ENCODE results near the gene CNOT3. TPM values are rescaled to one million over a fixed set of nuclear protein-coding genes. Genes with fewer than 3 reads are reported as not detected.

CNOT3 gene
- polyA plus RNA-seq, 4 donors: 24.4 to 37.4 (median 28.5) TPM

DNA sequence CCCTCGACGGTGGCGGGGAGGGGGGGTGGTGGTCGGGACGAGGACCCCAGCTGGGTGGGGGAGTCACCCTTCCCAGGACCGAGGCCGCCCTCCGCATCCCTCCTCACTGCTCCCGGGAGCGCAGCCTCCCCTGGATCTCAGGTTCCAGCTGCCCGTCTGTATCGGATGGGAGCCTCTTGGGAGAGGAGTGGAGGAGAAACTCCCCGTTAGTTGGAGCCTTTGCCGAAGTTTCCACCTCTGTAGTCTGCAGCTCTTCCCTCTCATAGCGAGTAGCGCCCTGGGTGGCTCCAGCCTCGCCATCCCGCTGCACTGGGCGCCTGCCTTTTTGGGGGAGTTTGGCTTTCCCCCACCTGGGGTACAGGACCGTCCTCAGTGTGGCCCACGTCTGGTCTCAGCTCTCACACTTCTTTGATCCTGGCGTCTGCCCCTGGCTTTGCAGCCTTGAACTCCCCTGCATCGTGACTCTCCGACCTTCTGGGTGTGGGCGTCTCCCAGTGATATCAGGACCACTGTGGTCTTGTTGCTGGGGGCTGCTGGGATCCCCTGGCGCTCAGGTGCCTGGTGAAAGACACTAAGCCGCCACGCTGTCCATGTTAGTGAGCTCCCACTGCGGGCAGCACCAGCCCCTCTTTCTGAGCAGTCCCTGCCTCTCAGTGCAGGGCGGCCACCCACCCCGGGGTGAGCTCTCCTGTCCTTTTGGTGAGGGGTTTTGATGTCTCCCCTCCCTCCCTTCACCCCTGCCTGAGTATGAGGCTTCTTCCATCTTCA, 1.1 kb downstream of the CNOT3 start:
- no peaks in the 10 kb centered on the region for H3K27me3 ChIP-seq (ENCODE audit: control insufficient read depth in 3 of 3, insufficient read depth in 3 of 3, low read length in 3 of 3)
- H3K9me3 ChIP-seq (ENCODE audit: control insufficient read depth in 2 of 2, insufficient read depth in 1 of 2, low read depth in 1 of 2, low read length in 1 of 2): no peaks in the 10 kb centered on the region
- peaks cover 0 to 46% (median 7%) of the 10 kb centered on the region in 3 donors for H3K36me3 ChIP-seq (ENCODE audit: control insufficient read depth in 3 of 3, insufficient read depth in 2 of 3, low read depth in 1 of 3, low read length in 3 of 3)
- DNase-seq: no peak
- no peak for FAIRE-seq
- H3K27ac ChIP-seq (ENCODE audit: low read depth in 1 of 3, low read length in 2 of 3): no peak overlapping the region
- peaks cover 0 to 25% (median 6%) of the 10 kb centered on the region in 3 donors for H3K4me1 ChIP-seq (ENCODE audit: control insufficient read depth in 3 of 3, insufficient read depth in 2 of 3, low read depth in 1 of 3, low read length in 2 of 3)
- WGBS, 3 donors: 22 to 26% (median 25%) methylated on average over 28 to 31 of the region's 31 CpGs
- H3K4me3 ChIP-seq (ENCODE audit: low read depth in 1 of 3, low read length in 3 of 3): peak overlapping the region; percentile 83 to 100 (median 97)

GRCh38 chr19:54141356-54141755, 3.8 kb downstream of the CNOT3 start:
- DNase-seq (no peak), FAIRE-seq (no peak)
- WGBS, 3 donors: 83 to 93% (median 86%) methylated on average over 3 of the region's 3 CpGs
- Histone ChIP-seq H3K4me1 (ENCODE audit: control insufficient read depth in 3 of 3, insufficient read depth in 2 of 3, low read depth in 1 of 3, low read length in 2 of 3) (peaks cover 0 to 25% (median 6%) of the 10 kb centered on the region in 3 donors), H3K27me3 (ENCODE audit: control insufficient read depth in 3 of 3, insufficient read depth in 3 of 3, low read length in 3 of 3) (no peaks in the 10 kb centered on the region), H3K9me3 (ENCODE audit: control insufficient read depth in 2 of 2, insufficient read depth in 1 of 2, low read depth in 1 of 2, low read length in 1 of 2) (no peaks in the 10 kb centered on the region), H3K4me3 (ENCODE audit: low read depth in 1 of 3, low read length in 3 of 3) (no peak overlapping the region), H3K27ac (ENCODE audit: low read depth in 1 of 3, low read length in 2 of 3) (no peak overlapping the region), H3K36me3 (ENCODE audit: control insufficient read depth in 3 of 3, insufficient read depth in 2 of 3, low read depth in 1 of 3, low read length in 3 of 3) (peaks cover 13 to 73% (median 26%) of the 10 kb centered on the region in 3 donors)

DNA sequence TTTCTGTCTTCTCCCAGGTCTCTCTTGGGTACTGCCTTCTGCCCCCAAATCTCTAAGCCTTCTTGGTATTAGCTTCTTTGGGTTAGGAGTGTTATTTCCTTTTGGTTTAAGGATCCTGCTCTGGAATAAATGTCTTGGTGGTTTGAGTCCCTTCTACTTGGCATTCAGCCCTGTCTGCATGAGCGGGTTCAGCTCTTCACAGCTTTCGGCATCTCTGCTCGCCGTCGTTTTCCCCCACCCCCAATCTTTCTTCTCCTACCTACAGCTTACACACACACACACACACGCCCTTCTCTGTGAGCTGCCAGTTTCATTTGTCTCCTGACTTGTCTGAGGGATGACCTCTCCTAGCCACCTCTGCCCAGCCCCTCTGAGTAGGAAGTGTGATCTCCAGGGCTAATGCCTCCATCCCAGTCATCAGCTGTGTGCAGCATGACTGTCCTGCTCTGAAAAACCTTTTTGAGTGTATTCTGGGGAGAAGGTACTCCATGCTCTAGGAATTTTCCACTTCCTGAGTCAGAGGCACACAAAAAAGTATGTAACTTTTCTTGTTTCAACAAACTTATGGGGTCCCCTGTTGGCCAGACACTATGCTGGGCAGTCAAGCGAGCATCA, 4.7 kb downstream of the CNOT3 start:
- H3K36me3 ChIP-seq (ENCODE audit: control insufficient read depth in 3 of 3, insufficient read depth in 2 of 3, low read depth in 1 of 3, low read length in 3 of 3): peaks cover 13 to 82% (median 34%) of the 10 kb centered on the region in 3 donors
- no peak overlapping the region for H3K27ac ChIP-seq (ENCODE audit: low read depth in 1 of 3, low read length in 2 of 3)
- DNase-seq (no peak), FAIRE-seq (no peak)
- 71 to 86% (median 84%) methylated on average over 7 of the region's 7 CpGs for WGBS, 3 donors
- H3K4me1 ChIP-seq (ENCODE audit: control insufficient read depth in 3 of 3, insufficient read depth in 2 of 3, low read depth in 1 of 3, low read length in 2 of 3): peaks cover 0 to 25% (median 6%) of the 10 kb centered on the region in 3 donors
- H3K4me3 ChIP-seq (ENCODE audit: low read depth in 1 of 3, low read length in 3 of 3): no peak overlapping the region
- H3K27me3 ChIP-seq (ENCODE audit: control insufficient read depth in 3 of 3, insufficient read depth in 3 of 3, low read length in 3 of 3): no peaks in the 10 kb centered on the region
- no peaks in the 10 kb centered on the region for H3K9me3 ChIP-seq (ENCODE audit: control insufficient read depth in 2 of 2, insufficient read depth in 1 of 2, low read depth in 1 of 2, low read length in 1 of 2)

DNA sequence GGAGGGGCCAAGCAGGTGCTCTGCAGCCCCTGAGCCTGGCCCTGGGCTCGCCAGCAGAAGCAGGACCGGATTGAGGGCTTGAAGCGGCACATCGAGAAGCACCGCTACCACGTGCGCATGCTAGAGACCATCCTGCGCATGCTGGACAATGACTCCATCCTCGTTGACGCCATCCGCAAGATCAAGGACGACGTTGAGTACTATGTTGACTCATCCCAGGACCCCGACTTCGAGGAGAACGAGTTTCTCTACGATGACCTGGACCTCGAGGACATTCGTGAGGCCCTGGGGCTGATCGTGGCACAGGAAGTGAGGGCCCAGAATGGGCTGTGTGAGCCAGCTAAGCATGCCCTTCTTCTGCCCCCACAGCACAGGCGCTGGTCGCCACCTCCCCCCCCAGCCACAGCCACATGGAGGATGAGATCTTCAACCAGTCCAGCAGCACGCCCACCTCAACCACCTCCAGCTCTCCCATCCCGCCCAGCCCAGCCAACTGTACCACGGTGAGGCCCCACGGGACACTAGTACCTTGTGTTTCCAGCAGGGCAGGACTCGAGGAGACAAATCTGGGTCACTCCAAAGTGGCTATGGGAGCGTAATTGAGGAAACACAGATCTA, 8.1 kb downstream of the CNOT3 start:
- H3K9me3 ChIP-seq (ENCODE audit: control insufficient read depth in 2 of 2, insufficient read depth in 1 of 2, low read depth in 1 of 2, low read length in 1 of 2): no peaks in the 10 kb centered on the region
- peaks cover 30 to 93% (median 52%) of the 10 kb centered on the region in 3 donors for H3K36me3 ChIP-seq (ENCODE audit: control insufficient read depth in 3 of 3, insufficient read depth in 2 of 3, low read depth in 1 of 3, low read length in 3 of 3)
- FAIRE-seq (no peak), DNase-seq (no peak)
- H3K27ac ChIP-seq (ENCODE audit: low read depth in 1 of 3, low read length in 2 of 3): no peak overlapping the region
- WGBS, 3 donors: 92% methylated on average over 28 of the region's 28 CpGs
- peaks cover 0 to 10% (median 0%) of the 10 kb centered on the region in 3 donors for H3K4me1 ChIP-seq (ENCODE audit: control insufficient read depth in 3 of 3, insufficient read depth in 2 of 3, low read depth in 1 of 3, low read length in 2 of 3)
- H3K27me3 ChIP-seq (ENCODE audit: control insufficient read depth in 3 of 3, insufficient read depth in 3 of 3, low read length in 3 of 3): no peaks in the 10 kb centered on the region
- no peak overlapping the region for H3K4me3 ChIP-seq (ENCODE audit: low read depth in 1 of 3, low read length in 3 of 3)

DNA sequence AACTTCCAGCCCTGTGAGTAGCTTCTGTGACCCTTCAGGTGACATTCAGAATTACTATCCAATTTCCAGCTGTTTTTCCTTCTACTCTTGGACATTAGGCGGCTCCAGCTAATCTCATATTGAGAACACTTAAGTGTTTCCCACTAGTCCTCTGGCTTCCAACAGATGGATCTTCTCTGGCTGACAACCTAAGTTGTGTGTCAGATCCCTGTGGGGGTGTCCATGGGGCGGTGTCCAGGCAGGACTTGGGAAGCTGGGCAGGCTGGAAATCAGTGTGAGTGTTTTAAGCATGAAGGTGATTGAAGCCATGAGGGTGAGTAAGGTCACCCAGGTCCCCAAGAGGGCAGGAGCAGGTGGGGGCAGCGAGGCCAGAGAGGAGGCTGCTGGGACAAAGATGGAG, 10.1 kb downstream of the CNOT3 start:
- 77 to 94% (median 88%) methylated on average over 3 of the region's 3 CpGs for WGBS, 3 donors

DNA sequence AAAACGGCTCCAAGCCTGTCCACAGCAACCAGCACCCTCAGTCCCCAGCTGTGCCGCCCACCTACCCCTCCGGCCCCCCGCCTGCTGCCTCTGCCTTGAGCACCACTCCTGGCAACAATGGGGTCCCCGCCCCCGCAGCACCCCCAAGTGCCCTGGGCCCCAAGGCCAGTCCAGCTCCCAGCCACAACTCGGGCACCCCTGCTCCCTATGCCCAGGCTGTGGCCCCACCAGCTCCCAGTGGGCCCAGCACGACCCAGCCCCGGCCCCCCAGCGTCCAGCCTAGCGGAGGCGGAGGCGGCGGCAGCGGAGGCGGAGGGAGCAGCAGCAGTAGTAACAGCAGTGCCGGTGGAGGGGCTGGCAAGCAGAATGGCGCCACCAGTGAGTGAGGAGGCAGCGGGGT, 10.6 kb downstream of the CNOT3 start:
- 82 to 96% (median 94%) methylated on average over 17 to 19 of the region's 19 CpGs for WGBS, 3 donors
- Histone ChIP-seq H3K9me3 (ENCODE audit: control insufficient read depth in 2 of 2, insufficient read depth in 1 of 2, low read depth in 1 of 2, low read length in 1 of 2) (no peaks in the 10 kb centered on the region), H3K27ac (ENCODE audit: low read depth in 1 of 3, low read length in 2 of 3) (no peak overlapping the region), H3K4me1 (ENCODE audit: control insufficient read depth in 3 of 3, insufficient read depth in 2 of 3, low read depth in 1 of 3, low read length in 2 of 3) (no peaks in the 10 kb centered on the region), H3K27me3 (ENCODE audit: control insufficient read depth in 3 of 3, insufficient read depth in 3 of 3, low read length in 3 of 3) (no peaks in the 10 kb centered on the region), H3K36me3 (ENCODE audit: control insufficient read depth in 3 of 3, insufficient read depth in 2 of 3, low read depth in 1 of 3, low read length in 3 of 3) (peaks cover 41 to 98% (median 53%) of the 10 kb centered on the region in 3 donors), H3K4me3 (ENCODE audit: low read depth in 1 of 3, low read length in 3 of 3) (no peak overlapping the region)
- DNase-seq: no peak
- FAIRE-seq: no peak

More for the DNA sequence above, 10.1 kb downstream of the CNOT3 start:
- no peaks in the 10 kb centered on the region for H3K9me3 ChIP-seq (ENCODE audit: control insufficient read depth in 2 of 2, insufficient read depth in 1 of 2, low read depth in 1 of 2, low read length in 1 of 2)
- no peak for DNase-seq
- H3K27ac ChIP-seq (ENCODE audit: low read depth in 1 of 3, low read length in 2 of 3): no peak overlapping the region
- FAIRE-seq: no peak
- H3K4me3 ChIP-seq (ENCODE audit: low read depth in 1 of 3, low read length in 3 of 3): no peak overlapping the region
- no peaks in the 10 kb centered on the region for H3K4me1 ChIP-seq (ENCODE audit: control insufficient read depth in 3 of 3, insufficient read depth in 2 of 3, low read depth in 1 of 3, low read length in 2 of 3)
- H3K27me3 ChIP-seq (ENCODE audit: control insufficient read depth in 3 of 3, insufficient read depth in 3 of 3, low read length in 3 of 3): no peaks in the 10 kb centered on the region
- H3K36me3 ChIP-seq (ENCODE audit: control insufficient read depth in 3 of 3, insufficient read depth in 2 of 3, low read depth in 1 of 3, low read length in 3 of 3): peaks cover 37 to 98% (median 56%) of the 10 kb centered on the region in 3 donors

- 83 to 84% (median 84%) methylated on average over 12 of the region's 12 CpGs for WGBS, 3 donors
- FAIRE-seq (no peak), DNase-seq (no peak)
- peaks cover 40 to 98% (median 53%) of the 10 kb centered on the region in 3 donors for H3K36me3 ChIP-seq (ENCODE audit: control insufficient read depth in 3 of 3, insufficient read depth in 2 of 3, low read depth in 1 of 3, low read length in 3 of 3)
- H3K27ac ChIP-seq (ENCODE audit: low read depth in 1 of 3, low read length in 2 of 3): no peak overlapping the region
- H3K27me3 ChIP-seq (ENCODE audit: control insufficient read depth in 3 of 3, insufficient read depth in 3 of 3, low read length in 3 of 3): no peaks in the 10 kb centered on the region
- no peaks in the 10 kb centered on the region for H3K9me3 ChIP-seq (ENCODE audit: control insufficient read depth in 2 of 2, insufficient read depth in 1 of 2, low read depth in 1 of 2, low read length in 1 of 2)
- no peak overlapping the region for H3K4me3 ChIP-seq (ENCODE audit: low read depth in 1 of 3, low read length in 3 of 3)
- no peaks in the 10 kb centered on the region for H3K4me1 ChIP-seq (ENCODE audit: control insufficient read depth in 3 of 3, insufficient read depth in 2 of 3, low read depth in 1 of 3, low read length in 2 of 3)
Observed at GRCh38 chr19:54149021-54149812, 11.7 kb downstream of the CNOT3 start.

All from small intestine (tissue), 7 donors.